ENCODE measurements around the gene FTO. TPM values are rescaled to one million over a fixed set of nuclear protein-coding genes. Genes with fewer than 3 reads are reported as not detected.

Gene FTO
- total and polyA plus RNA-seq, 9 donors: 45.0 to 71.1 (median 55.6) TPM

- WGBS (ENCODE audit: insufficient coverage): 40% methylated on average over 1 of the region's 5 CpGs
- Histone ChIP-seq H3K36me3 (ENCODE audit: control insufficient read depth, insufficient read depth, low read length) (peaks cover 4% of the 10 kb centered on the region), H3K27me3 (ENCODE audit: control insufficient read depth, insufficient read depth, low read length) (no peaks in the 10 kb centered on the region)
Measured at GRCh38 chr16:53721017-53721416, 17.1 kb downstream of the FTO start.

GRCh38 chr16:53726625-53727024, 22.7 kb downstream of the FTO start:
- Histone ChIP-seq H3K4me3 (ENCODE audit: low read length) (no peak overlapping the region), H3K4me1 (ENCODE audit: control insufficient read depth, insufficient read depth, low read length) (peaks cover 3% of the 10 kb centered on the region), H3K36me3 (ENCODE audit: control insufficient read depth, insufficient read depth, low read length) (no peaks in the 10 kb centered on the region), H3K27ac (ENCODE audit: low read length) (no peak overlapping the region), H3K27me3 (ENCODE audit: control insufficient read depth, insufficient read depth, low read length) (no peaks in the 10 kb centered on the region), H3K9me3 (replicated peaks; ENCODE audit: control insufficient read depth, low read depth, low read length) (no peaks in the 10 kb centered on the region)
- no peak for DNase-seq

More at GRCh38 chr16:53721017-53721416, 17.1 kb downstream of the FTO start:
- Histone ChIP-seq H3K4me1 (ENCODE audit: control insufficient read depth, insufficient read depth, low read length) (no peaks in the 10 kb centered on the region), H3K4me3 (ENCODE audit: low read length) (no peak overlapping the region), H3K9me3 (replicated peaks; ENCODE audit: control insufficient read depth, low read depth, low read length) (no peaks in the 10 kb centered on the region), H3K27ac (ENCODE audit: low read length) (no peak overlapping the region)
- no peak for DNase-seq

GRCh38 chr16:53730693-53731092, 26.7 kb downstream of the FTO start:
- Histone ChIP-seq H3K27ac (ENCODE audit: low read length) (no peak overlapping the region), H3K4me1 (ENCODE audit: control insufficient read depth, insufficient read depth, low read length) (peaks cover 3% of the 10 kb centered on the region), H3K36me3 (ENCODE audit: control insufficient read depth, insufficient read depth, low read length) (no peaks in the 10 kb centered on the region), H3K4me3 (ENCODE audit: low read length) (no peak overlapping the region), H3K9me3 (replicated peaks; ENCODE audit: control insufficient read depth, low read depth, low read length) (no peaks in the 10 kb centered on the region), H3K27me3 (ENCODE audit: control insufficient read depth, insufficient read depth, low read length) (no peaks in the 10 kb centered on the region)
- 100% methylated on average over 1 of the region's 3 CpGs for WGBS (ENCODE audit: insufficient coverage)
- DNase-seq: no peak

GRCh38 chr16:53732296-53732929, 28.5 kb downstream of the FTO start:
- DNase-seq: no peak
- Histone ChIP-seq H3K4me3 (ENCODE audit: low read length) (no peak overlapping the region), H3K27me3 (ENCODE audit: control insufficient read depth, insufficient read depth, low read length) (no peaks in the 10 kb centered on the region), H3K4me1 (ENCODE audit: control insufficient read depth, insufficient read depth, low read length) (no peaks in the 10 kb centered on the region), H3K27ac (ENCODE audit: low read length) (no peak overlapping the region), H3K9me3 (replicated peaks; ENCODE audit: control insufficient read depth, low read depth, low read length) (no peaks in the 10 kb centered on the region), H3K36me3 (ENCODE audit: control insufficient read depth, insufficient read depth, low read length) (no peaks in the 10 kb centered on the region)
- 64% methylated on average over 2 of the region's 4 CpGs for WGBS (ENCODE audit: insufficient coverage)

- Histone ChIP-seq H3K4me3 (ENCODE audit: low read length) (no peak overlapping the region), H3K4me1 (ENCODE audit: control insufficient read depth, insufficient read depth, low read length) (no peaks in the 10 kb centered on the region), H3K27me3 (ENCODE audit: control insufficient read depth, insufficient read depth, low read length) (no peaks in the 10 kb centered on the region), H3K27ac (ENCODE audit: low read length) (no peak overlapping the region), H3K9me3 (replicated peaks; ENCODE audit: control insufficient read depth, low read depth, low read length) (no peaks in the 10 kb centered on the region), H3K36me3 (ENCODE audit: control insufficient read depth, insufficient read depth, low read length) (no peaks in the 10 kb centered on the region)
- WGBS (ENCODE audit: insufficient coverage): 93% methylated on average over 2 of the region's 2 CpGs
- DNase-seq: no peak
Measured at GRCh38 chr16:53734908-53735307, 31.0 kb downstream of the FTO start.

GRCh38 chr16:53736297-53736696, 32.3 kb downstream of the FTO start:
- Histone ChIP-seq H3K4me3 (ENCODE audit: low read length) (no peak overlapping the region), H3K4me1 (ENCODE audit: control insufficient read depth, insufficient read depth, low read length) (no peaks in the 10 kb centered on the region)

GRCh38 chr16:53737552-53737951, 33.6 kb downstream of the FTO start:
- Histone ChIP-seq H3K9me3 (replicated peaks; ENCODE audit: control insufficient read depth, low read depth, low read length) (no peaks in the 10 kb centered on the region), H3K4me1 (ENCODE audit: control insufficient read depth, insufficient read depth, low read length) (no peaks in the 10 kb centered on the region), H3K27me3 (ENCODE audit: control insufficient read depth, insufficient read depth, low read length) (no peaks in the 10 kb centered on the region), H3K4me3 (ENCODE audit: low read length) (no peak overlapping the region), H3K36me3 (ENCODE audit: control insufficient read depth, insufficient read depth, low read length) (no peaks in the 10 kb centered on the region), H3K27ac (ENCODE audit: low read length) (no peak overlapping the region)
- DNase-seq: no peak
- no CpG with 5 or more reads among the region's 5 CpGs for WGBS (ENCODE audit: insufficient coverage)

More at GRCh38 chr16:53736297-53736696, 32.3 kb downstream of the FTO start:
- Histone ChIP-seq H3K27me3 (ENCODE audit: control insufficient read depth, insufficient read depth, low read length) (no peaks in the 10 kb centered on the region), H3K36me3 (ENCODE audit: control insufficient read depth, insufficient read depth, low read length) (no peaks in the 10 kb centered on the region), H3K27ac (ENCODE audit: low read length) (no peak overlapping the region), H3K9me3 (replicated peaks; ENCODE audit: control insufficient read depth, low read depth, low read length) (no peaks in the 10 kb centered on the region)
- DNase-seq: no peak
- 57% methylated on average over 2 of the region's 3 CpGs for WGBS (ENCODE audit: insufficient coverage)

- H3K27ac ChIP-seq (ENCODE audit: low read length): no peak overlapping the region
- no peaks in the 10 kb centered on the region for H3K27me3 ChIP-seq (ENCODE audit: control insufficient read depth, insufficient read depth, low read length)
- no peaks in the 10 kb centered on the region for H3K9me3 ChIP-seq (replicated peaks; ENCODE audit: control insufficient read depth, low read depth, low read length)
- peaks cover 2% of the 10 kb centered on the region for H3K4me1 ChIP-seq (ENCODE audit: control insufficient read depth, insufficient read depth, low read length)
- no peaks in the 10 kb centered on the region for H3K36me3 ChIP-seq (ENCODE audit: control insufficient read depth, insufficient read depth, low read length)
- H3K4me3 ChIP-seq (ENCODE audit: low read length): no peak overlapping the region
- DNase-seq: no peak
Measured at GRCh38 chr16:53740476-53740875, 36.5 kb downstream of the FTO start.

GRCh38 chr16:53740933-53741531, 37.1 kb downstream of the FTO start:
- Histone ChIP-seq H3K4me3 (ENCODE audit: low read length) (no peak overlapping the region), H3K4me1 (ENCODE audit: control insufficient read depth, insufficient read depth, low read length) (peaks cover 2% of the 10 kb centered on the region), H3K36me3 (ENCODE audit: control insufficient read depth, insufficient read depth, low read length) (no peaks in the 10 kb centered on the region), H3K9me3 (replicated peaks; ENCODE audit: control insufficient read depth, low read depth, low read length) (no peaks in the 10 kb centered on the region), H3K27ac (ENCODE audit: low read length) (no peak overlapping the region), H3K27me3 (ENCODE audit: control insufficient read depth, insufficient read depth, low read length) (no peaks in the 10 kb centered on the region)
- WGBS (ENCODE audit: insufficient coverage): no CpG with 5 or more reads among the region's 3 CpGs
- DNase-seq: no peak

- Histone ChIP-seq H3K4me3 (ENCODE audit: low read length) (no peak overlapping the region), H3K9me3 (replicated peaks; ENCODE audit: control insufficient read depth, low read depth, low read length) (no peaks in the 10 kb centered on the region), H3K4me1 (ENCODE audit: control insufficient read depth, insufficient read depth, low read length) (peaks cover 2% of the 10 kb centered on the region), H3K27me3 (ENCODE audit: control insufficient read depth, insufficient read depth, low read length) (no peaks in the 10 kb centered on the region), H3K27ac (ENCODE audit: low read length) (no peak overlapping the region), H3K36me3 (ENCODE audit: control insufficient read depth, insufficient read depth, low read length) (no peaks in the 10 kb centered on the region)
- 100% methylated on average over 1 of the region's 2 CpGs for WGBS (ENCODE audit: insufficient coverage)
- DNase-seq: no peak
Measured at GRCh38 chr16:53741546-53741945, 37.6 kb downstream of the FTO start.

GRCh38 chr16:53743149-53743566, 39.2 kb downstream of the FTO start:
- no peak for DNase-seq
- H3K27me3 ChIP-seq (ENCODE audit: control insufficient read depth, insufficient read depth, low read length): no peaks in the 10 kb centered on the region
- H3K4me3 ChIP-seq (ENCODE audit: low read length): no peak overlapping the region
- H3K4me1 ChIP-seq (ENCODE audit: control insufficient read depth, insufficient read depth, low read length): peaks cover 2% of the 10 kb centered on the region
- H3K27ac ChIP-seq (ENCODE audit: low read length): no peak overlapping the region
- no CpG with 5 or more reads among the region's 3 CpGs for WGBS (ENCODE audit: insufficient coverage)
- H3K36me3 ChIP-seq (ENCODE audit: control insufficient read depth, insufficient read depth, low read length): no peaks in the 10 kb centered on the region
- peaks cover 5% of the 10 kb centered on the region for H3K9me3 ChIP-seq (replicated peaks; ENCODE audit: control insufficient read depth, low read depth, low read length)

Data from muscle of leg (tissue), 11 donors.